Calu3 (cell line): Measurements from ENCODE around the gene GASK1B. TPM values are rescaled to one million over a fixed set of nuclear protein-coding genes. Genes with fewer than 3 reads are reported as not detected.
A peak's percentile ranks its signal among the peaks of the same experiment; 100 is the strongest.

Experiments
- BruUV-seq: library from RNA; stranded (reverse); fragments of 400-500 nt; replicated peaks from 2 replicates; lab custom pipeline; 2021; lab: Mats Ljungman, UMichigan
- CTCF ChIA-PET: fragments of 300-600 bp; sonication (Branson Sonifier 250); formaldehyde crosslinking; loops from one replicate; lab custom pipeline; 2022; ENCODE audit warnings: antibody characterized with exemption; lab: Charles Lee
- DNase-seq: peaks from one replicate; pipeline ENCODE4 v3.0.0; 2022
- H3K27ac Mint-ChIP-seq: one replicate; pipeline ENCODE4 v1.8.0; 2022; ENCODE audit warnings: mixed read lengths; ENCODE audit not compliant: unreplicated experiment
- H3K27me3 Mint-ChIP-seq: one replicate; pipeline ENCODE4 v1.8.0; 2022; ENCODE audit warnings: mixed read lengths; ENCODE audit not compliant: unreplicated experiment
- H3K36me3 Mint-ChIP-seq: one replicate; pipeline ENCODE4 v1.8.0; 2022; ENCODE audit warnings: mild to moderate bottlenecking, moderate library complexity, mixed read lengths; ENCODE audit not compliant: insufficient read depth, unreplicated experiment
- H3K4me1 Mint-ChIP-seq: one replicate; pipeline ENCODE4 v1.8.0; 2022; ENCODE audit warnings: mild to moderate bottlenecking, low read depth, mixed read lengths; ENCODE audit not compliant: unreplicated experiment
- H3K4me3 Mint-ChIP-seq: one replicate; pipeline ENCODE4 v1.8.0; 2022; ENCODE audit warnings: mild to moderate bottlenecking, low read depth, moderate library complexity, mixed read lengths; ENCODE audit not compliant: unreplicated experiment
- H3K9me3 Mint-ChIP-seq: one replicate; pipeline ENCODE4 v1.8.0; 2022; ENCODE audit warnings: low read depth, mixed read lengths; ENCODE audit not compliant: unreplicated experiment
- intact Hi-C: fragments of 100-400 bp; cut with micrococcal nuclease; formaldehyde crosslinking; loops from one replicate; pipeline ENCODE4 v1.10.0; 2022; ENCODE audit not compliant: unreplicated experiment
- total RNA-seq: library from RNA; stranded (reverse); gene quantifications from 2 replicates; pipeline ENCODE4 v1.2.3, GENCODE V29; 2022
- TF ChIP-seq, protein P1 (sequence below): fragments of 200-600 bp; IDR thresholded peaks from one replicate; pipeline ENCODE4 v1.8.0; 2022; ENCODE audit warnings: antibody characterized with exemption; ENCODE audit not compliant: unreplicated experiment

Gene GASK1B
- total RNA-seq, 1 experiment from 2014 or later: 2.3 TPM

GRCh38 chr4:158176776-158177175 is 4.0 kb upstream of the GASK1B start:
- peak overlapping the region; percentile 36 for H3K27ac Mint-ChIP-seq
- peaks cover 37% of the 10 kb centered on the region for H3K4me1 Mint-ChIP-seq
- no peak for DNase-seq
- no peak overlapping the region for H3K4me3 Mint-ChIP-seq
- TF ChIP-seq, protein P1, sequence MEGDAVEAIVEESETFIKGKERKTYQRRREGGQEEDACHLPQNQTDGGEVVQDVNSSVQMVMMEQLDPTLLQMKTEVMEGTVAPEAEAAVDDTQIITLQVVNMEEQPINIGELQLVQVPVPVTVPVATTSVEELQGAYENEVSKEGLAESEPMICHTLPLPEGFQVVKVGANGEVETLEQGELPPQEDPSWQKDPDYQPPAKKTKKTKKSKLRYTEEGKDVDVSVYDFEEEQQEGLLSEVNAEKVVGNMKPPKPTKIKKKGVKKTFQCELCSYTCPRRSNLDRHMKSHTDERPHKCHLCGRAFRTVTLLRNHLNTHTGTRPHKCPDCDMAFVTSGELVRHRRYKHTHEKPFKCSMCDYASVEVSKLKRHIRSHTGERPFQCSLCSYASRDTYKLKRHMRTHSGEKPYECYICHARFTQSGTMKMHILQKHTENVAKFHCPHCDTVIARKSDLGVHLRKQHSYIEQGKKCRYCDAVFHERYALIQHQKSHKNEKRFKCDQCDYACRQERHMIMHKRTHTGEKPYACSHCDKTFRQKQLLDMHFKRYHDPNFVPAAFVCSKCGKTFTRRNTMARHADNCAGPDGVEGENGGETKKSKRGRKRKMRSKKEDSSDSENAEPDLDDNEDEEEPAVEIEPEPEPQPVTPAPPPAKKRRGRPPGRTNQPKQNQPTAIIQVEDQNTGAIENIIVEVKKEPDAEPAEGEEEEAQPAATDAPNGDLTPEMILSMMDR: no peak
- no TSS peak for BruUV-seq
- H3K27me3 Mint-ChIP-seq: no peaks in the 10 kb centered on the region
- H3K36me3 Mint-ChIP-seq: no peaks in the 10 kb centered on the region
- intact Hi-C loops: no loop called here
- H3K9me3 Mint-ChIP-seq: no peaks in the 10 kb centered on the region
- CTCF ChIA-PET: no interaction called here

- peak; percentile 40 for DNase-seq
- Mint-ChIP-seq H3K4me3 (no peak overlapping the region), H3K27me3 (no peaks in the 10 kb centered on the region), H3K4me1 (peaks cover 38% of the 10 kb centered on the region), H3K27ac (peak overlapping the region; percentile 64), H3K36me3 (peaks cover 1% of the 10 kb centered on the region), H3K9me3 (no peaks in the 10 kb centered on the region)
- no TSS peak for BruUV-seq
- intact Hi-C loops: no loop called here
- CTCF ChIA-PET: no interaction called here
- TF ChIP-seq, protein P1: no peak
These were observed 3.3 kb upstream of the GASK1B start for GRCh38 chr4:158176108-158176507.

GRCh38 chr4:158170691-158171561 is 1.9 kb downstream of the GASK1B start:
- H3K4me1 Mint-ChIP-seq: peaks cover 19% of the 10 kb centered on the region
- H3K9me3 Mint-ChIP-seq: no peaks in the 10 kb centered on the region
- TF ChIP-seq, protein P1: peak; percentile 59
- no peaks in the 10 kb centered on the region for H3K27me3 Mint-ChIP-seq
- CTCF ChIA-PET: interaction anchor here (0.8 to 1.5 kb wide), 2 partner anchors 10 to 137 kb away, joined by 3 read pairs; no protein-coding TSS in a partner anchor
- peak overlapping the region; percentile 80 for H3K4me3 Mint-ChIP-seq
- no TSS peak for BruUV-seq
- no peak overlapping the region for H3K27ac Mint-ChIP-seq
- H3K36me3 Mint-ChIP-seq: peaks cover 9% of the 10 kb centered on the region
- intact Hi-C loops: loop anchor here (5.0 kb wide), 1 partner anchor 79 kb away; no protein-coding TSS in a partner anchor
- peak; percentile 71 for DNase-seq

DNA sequence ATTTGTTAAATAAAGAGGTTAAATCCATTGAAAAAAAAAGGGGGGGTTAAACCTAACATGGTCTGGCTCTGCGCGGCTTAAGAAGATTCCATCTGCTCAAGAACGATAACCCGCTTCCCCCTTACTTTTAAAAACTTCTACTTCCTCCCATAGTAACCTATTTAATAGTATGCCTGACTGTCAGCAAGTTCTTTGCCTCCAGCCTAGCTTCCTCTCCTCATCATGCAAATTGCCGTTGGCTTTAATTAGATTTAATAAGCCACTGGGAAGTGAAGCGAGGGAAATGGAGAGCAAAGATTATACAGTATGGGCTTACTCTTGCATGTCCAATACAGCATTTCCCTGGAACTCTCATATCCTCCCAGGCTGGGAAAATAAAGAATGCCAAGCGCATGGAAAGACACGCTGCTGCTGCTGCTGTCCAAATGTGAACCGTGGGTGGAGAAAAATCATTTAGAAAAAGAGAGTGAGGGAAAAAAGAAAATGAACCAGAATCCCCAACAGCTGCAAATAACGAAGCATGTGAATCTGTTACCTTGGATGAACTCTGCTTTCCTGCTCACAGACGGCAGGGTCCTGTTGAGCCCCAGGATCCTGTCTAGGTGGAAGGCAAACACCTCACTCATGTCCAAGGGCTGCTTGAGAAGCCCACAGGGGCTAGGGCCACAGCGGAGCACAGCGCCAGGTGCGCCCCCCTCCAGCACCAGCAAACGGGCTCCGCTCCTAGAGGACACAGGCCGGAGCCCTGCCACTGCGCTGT is 2.7 kb downstream of the GASK1B start:
- no TSS peak for BruUV-seq
- peak overlapping the region; percentile 80 for H3K4me3 Mint-ChIP-seq
- CTCF ChIA-PET: interaction anchor here (0.8 to 1.5 kb wide), 3 partner anchors 9 to 150 kb away, joined by 3 read pairs; no protein-coding TSS in a partner anchor
- intact Hi-C loops: loop anchor here (5.0 kb wide), 1 partner anchor 78 kb away; no protein-coding TSS in a partner anchor
- TF ChIP-seq, protein P1: no peak
- no peak overlapping the region for H3K27ac Mint-ChIP-seq
- H3K9me3 Mint-ChIP-seq: no peaks in the 10 kb centered on the region
- DNase-seq: no peak
- peaks cover 15% of the 10 kb centered on the region for H3K4me1 Mint-ChIP-seq
- H3K36me3 Mint-ChIP-seq: peaks cover 9% of the 10 kb centered on the region
- H3K27me3 Mint-ChIP-seq: no peaks in the 10 kb centered on the region
